PFSK-1 (cell line): ENCODE measurements around the gene GIMAP5.

Source experiments
- FOXP2 ChIP-seq: optimal IDR thresholded peaks from 2 replicates; pipeline ENCODE3; 2011; ENCODE audit warnings: borderline replicate concordance, control low read depth, inconsistent platforms; ENCODE audit not compliant: insufficient read depth; ENCODE audit errors: extremely low read length, extremely low read depth
- POLR2AphosphoS5 ChIP-seq: IDR thresholded peaks from 2 replicates; pipeline ENCODE4 v1.6.1; 2012; ENCODE audit warnings: low read depth, mild to moderate bottlenecking, control low read depth, low read length, moderate library complexity
- REST ChIP-seq, 2 experiments: IDR thresholded peaks; 2 replicates each; pipeline versions ENCODE4 v1.6.1 to v1.8.0; 2011 to 2012; ENCODE audit warnings: low read depth in 2 of 2, low read length in 2 of 2, control low read depth in 1 of 2, inconsistent platforms in 1 of 2, mild to moderate bottlenecking in 1 of 2, moderate library complexity in 1 of 2; ENCODE audit not compliant: insufficient read depth in 1 of 2
- SIN3A ChIP-seq: IDR thresholded peaks from 2 replicates; pipeline ENCODE4 v1.6.1; 2012; ENCODE audit warnings: mild to moderate bottlenecking, low read length, moderate library complexity, borderline replicate concordance; ENCODE audit not compliant: insufficient read depth
- TAF1 ChIP-seq: IDR thresholded peaks from 2 replicates; pipeline ENCODE4 v1.6.1; 2012; ENCODE audit warnings: low read length, control low read depth, borderline replicate concordance; ENCODE audit not compliant: insufficient read depth

GIMAP5 gene

DNA sequence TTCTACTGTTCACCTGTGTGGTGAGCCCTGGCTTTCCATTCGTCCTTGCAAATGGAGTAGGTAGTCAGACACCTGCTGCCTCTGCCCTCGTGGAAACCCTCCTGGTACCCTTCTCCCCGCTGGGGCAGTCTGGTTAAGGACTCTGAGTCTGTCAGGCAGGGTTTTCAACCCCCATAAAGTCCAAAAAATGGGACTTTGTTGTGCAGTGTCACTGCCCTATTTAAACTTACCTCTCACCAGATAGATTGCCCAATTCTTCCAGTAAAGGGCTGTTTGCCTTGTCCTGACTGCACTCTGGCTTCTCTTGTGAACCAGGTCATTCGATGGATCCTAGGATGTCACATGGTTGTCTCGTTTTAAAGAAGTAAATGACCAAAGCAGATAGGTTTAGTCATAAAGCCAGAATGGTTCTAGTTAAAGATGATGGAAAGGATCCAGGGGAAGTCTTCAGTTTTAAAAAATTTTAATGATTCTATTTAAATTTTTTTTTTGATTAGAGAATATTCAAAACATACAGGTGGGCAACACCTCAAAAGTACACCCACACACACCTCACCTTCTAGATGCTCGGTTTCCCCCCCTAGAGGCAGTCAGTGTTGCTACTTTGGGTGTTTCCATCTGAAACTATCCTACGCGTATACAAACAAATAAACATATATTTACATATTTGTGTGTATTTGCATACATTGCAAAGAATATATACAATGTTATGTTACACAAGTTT, 41.0 kb downstream of the GIMAP5 start:
- TF ChIP-seq REST (IDR thresholded peaks at IDR 0.05; ENCODE audit: insufficient read depth in 1 of 2, low read depth in 2 of 2, low read length in 2 of 2) = no peak
- TF ChIP-seq TAF1 = no peak
- TF ChIP-seq FOXP2 = no peak
- no peak for TF ChIP-seq SIN3A
- no peak for TF ChIP-seq POLR2AphosphoS5

- TF ChIP-seq SIN3A (no peak), REST (IDR thresholded peaks at IDR 0.05; ENCODE audit: insufficient read depth in 1 of 2, low read depth in 2 of 2, low read length in 2 of 2) (no peak), POLR2AphosphoS5 (no peak), FOXP2 (no peak), TAF1 (no peak)
Observed at GRCh38 chr7:150778738-150779301, 41.6 kb downstream of the GIMAP5 start.

DNA sequence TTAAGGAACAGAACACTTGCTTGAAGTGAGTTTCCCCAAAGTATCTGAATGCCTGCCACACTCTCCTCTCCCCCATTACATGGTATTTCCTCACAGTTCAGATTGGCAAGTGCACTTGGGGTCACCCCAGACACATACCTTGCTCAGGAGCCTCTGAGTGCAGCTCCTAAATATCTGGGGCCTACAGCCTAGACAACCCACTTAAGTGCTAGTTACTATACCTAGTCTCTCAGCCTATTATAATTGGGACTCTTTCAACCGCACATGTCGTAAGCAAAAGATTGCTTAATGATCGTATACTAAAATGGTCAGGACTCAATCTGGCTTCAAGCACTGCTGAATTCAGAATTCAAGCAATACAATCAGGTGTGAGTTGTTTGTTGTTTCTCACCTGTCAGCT, 43.1 kb downstream of the GIMAP5 start:
- TF ChIP-seq POLR2AphosphoS5 = no peak
- TF ChIP-seq TAF1 = no peak

DNA sequence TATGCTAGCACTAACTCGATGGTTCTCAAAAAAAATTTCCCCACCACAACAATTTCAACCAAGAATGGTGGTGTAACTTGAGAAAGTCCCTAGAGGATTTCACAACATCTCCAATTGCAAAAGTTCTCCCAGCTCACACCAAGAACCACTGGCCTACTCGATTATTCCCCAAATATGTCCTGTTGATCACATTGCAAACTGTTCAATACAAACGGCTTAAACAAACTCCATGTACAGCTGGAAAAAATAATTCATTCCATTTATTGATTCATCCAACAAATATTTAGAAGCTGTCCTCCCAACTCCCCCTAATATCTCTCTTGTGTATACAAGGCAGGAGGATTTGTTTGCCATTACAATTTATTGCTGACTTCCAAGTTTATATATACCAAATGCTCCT, 43.9 kb downstream of the GIMAP5 start:
- no peak for TF ChIP-seq POLR2AphosphoS5
- TF ChIP-seq SIN3A = no peak
- no peak for TF ChIP-seq FOXP2
- TF ChIP-seq REST (IDR thresholded peaks at IDR 0.05; ENCODE audit: insufficient read depth in 1 of 2, low read depth in 2 of 2, low read length in 2 of 2) = no peak
- no peak for TF ChIP-seq TAF1

GRCh38 chr7:150781961-150782360, 44.7 kb downstream of the GIMAP5 start:
- no peak for TF ChIP-seq REST (IDR thresholded peaks at IDR 0.05; ENCODE audit: insufficient read depth in 1 of 2, low read depth in 2 of 2, low read length in 2 of 2)
- no peak for TF ChIP-seq POLR2AphosphoS5
- no peak for TF ChIP-seq TAF1
- TF ChIP-seq SIN3A = no peak
- no peak for TF ChIP-seq FOXP2
